Measurements from ENCODE around the gene NOP14. TPM values are rescaled to one million over a fixed set of nuclear protein-coding genes. Genes with fewer than 3 reads are reported as not detected.
A peak's percentile ranks its signal among the peaks of the same experiment; 100 is the strongest.
"Not testable (repeated sequence)": the region's sequence is repeated elsewhere in the genome, so short reads cannot be mapped to it uniquely, and the experiment has no call there.

The NOP14 gene
- total RNA-seq, result 10 to 100 TPM; 47.9 to 81.0 TPM

GRCh38 chr4:2963175-2963965 lies at the start of gene NOP14, which contains the start of gene GRK4:
TSS of gene NOP14 (minus strand) at chr4:2963406. CDS start at chr4:2963319, 87 bp downstream.
TSS of gene GRK4 (plus strand) at chr4:2963571. CDS start at chr4:2964071, 500 bp downstream.
- H3K4me1 Mint-ChIP-seq, result peaks cover 42% of the 10 kb centered on the region
- peak within 1 kb of the TSS; percentile 78 for H3K4me3 Mint-ChIP-seq
- peak within 1 kb of the TSS; percentile 77 for H3K27ac Mint-ChIP-seq
- DNase-seq (peak; percentile 99), ATAC-seq (peak; percentile 87)
- H3K9me3 Mint-ChIP-seq (ENCODE audit: low read depth), result no peaks in the 10 kb centered on the region
- CTCF ChIA-PET, result interaction anchor here (0.5 to 4.6 kb wide), 17 partner anchors 9 to 207 kb away, joined by 3 to 37 read pairs (median 4); partner anchors contain the start of genes HTT, HTT-AS and TNIP2
- H3K36me3 Mint-ChIP-seq, result peaks cover 14% of the 10 kb centered on the region
- H3K27me3 Mint-ChIP-seq, result peaks cover 7% of the 10 kb centered on the region

GRCh38 chr4:3011456-3012220 lies 48.4 kb upstream of the NOP14 start:
- peaks cover 15% of the 10 kb centered on the region for H3K27me3 Mint-ChIP-seq
- no peak for ATAC-seq
- CTCF ChIA-PET, result no interaction called here
- no peak overlapping the region for H3K27ac Mint-ChIP-seq
- DNase-seq, result no peak
- no peaks in the 10 kb centered on the region for H3K36me3 Mint-ChIP-seq
- no peak overlapping the region for H3K4me3 Mint-ChIP-seq
- no peaks in the 10 kb centered on the region for H3K9me3 Mint-ChIP-seq (ENCODE audit: low read depth)
- H3K4me1 Mint-ChIP-seq, result peaks cover 21% of the 10 kb centered on the region

GRCh38 chr4:3010998-3011397 lies 47.8 kb upstream of the NOP14 start:
- Mint-ChIP-seq H3K27ac (no peak overlapping the region), H3K27me3 (peaks cover 17% of the 10 kb centered on the region), H3K36me3 (no peaks in the 10 kb centered on the region), H3K4me1 (peaks cover 21% of the 10 kb centered on the region), H3K4me3 (no peak overlapping the region), H3K9me3 (ENCODE audit: low read depth) (no peaks in the 10 kb centered on the region)
- CTCF ChIA-PET, result no interaction called here
- DNase-seq (no peak), ATAC-seq (no peak)

GRCh38 chr4:3010577-3010976 lies 47.4 kb upstream of the NOP14 start:
- H3K9me3 Mint-ChIP-seq (ENCODE audit: low read depth), result no peaks in the 10 kb centered on the region
- CTCF ChIA-PET, result interaction anchor here (1.6 kb wide), 1 partner anchor 12 kb away, joined by 3 read pairs; no protein-coding TSS in a partner anchor
- no peaks in the 10 kb centered on the region for H3K36me3 Mint-ChIP-seq
- no peak overlapping the region for H3K4me3 Mint-ChIP-seq
- peaks cover 17% of the 10 kb centered on the region for H3K27me3 Mint-ChIP-seq
- DNase-seq (no peak), ATAC-seq (no peak)
- H3K4me1 Mint-ChIP-seq, result peaks cover 21% of the 10 kb centered on the region
- H3K27ac Mint-ChIP-seq, result no peak overlapping the region

- peaks cover 13% of the 10 kb centered on the region for H3K27me3 Mint-ChIP-seq
- DNase-seq (peak; percentile 48), ATAC-seq (peak; percentile 45)
- H3K9me3 Mint-ChIP-seq (ENCODE audit: low read depth), result no peaks in the 10 kb centered on the region
- no peak overlapping the region for H3K27ac Mint-ChIP-seq
- peaks cover 19% of the 10 kb centered on the region for H3K4me1 Mint-ChIP-seq
- H3K4me3 Mint-ChIP-seq, result no peak overlapping the region
- H3K36me3 Mint-ChIP-seq, result no peaks in the 10 kb centered on the region
- CTCF ChIA-PET, result interaction anchor here (0.6 to 1.6 kb wide), 5 partner anchors 11 to 205 kb away, joined by 3 to 6 read pairs (median 5); no protein-coding TSS in a partner anchor
Measured at GRCh38 chr4:3009422-3009821, 46.2 kb upstream of the NOP14 start.

GRCh38 chr4:3007724-3008123 lies 44.5 kb upstream of the NOP14 start:
- Mint-ChIP-seq H3K9me3 (ENCODE audit: low read depth) (no peaks in the 10 kb centered on the region), H3K4me3 (no peak overlapping the region), H3K27ac (no peak overlapping the region), H3K27me3 (peaks cover 14% of the 10 kb centered on the region), H3K36me3 (no peaks in the 10 kb centered on the region), H3K4me1 (peaks cover 8% of the 10 kb centered on the region)
- ATAC-seq, result no peak
- DNase-seq, result no peak
- CTCF ChIA-PET, result no interaction called here

GRCh38 chr4:2996415-2996814 lies 33.2 kb upstream of the NOP14 start:
- Mint-ChIP-seq H3K4me3 (no peak overlapping the region), H3K9me3 (ENCODE audit: low read depth) (no peaks in the 10 kb centered on the region), H3K4me1 (no peaks in the 10 kb centered on the region), H3K27me3 (peaks cover 15% of the 10 kb centered on the region), H3K27ac (no peak overlapping the region), H3K36me3 (no peaks in the 10 kb centered on the region)
- no peak for ATAC-seq
- DNase-seq, result no peak
- CTCF ChIA-PET, result interaction anchor here (2.0 kb wide), 1 partner anchor 19 kb away, joined by 8 read pairs; no protein-coding TSS in a partner anchor

- no peaks in the 10 kb centered on the region for H3K4me1 Mint-ChIP-seq
- H3K36me3 Mint-ChIP-seq, result no peaks in the 10 kb centered on the region
- H3K4me3 Mint-ChIP-seq, result no peak overlapping the region
- no peak for DNase-seq
- H3K27ac Mint-ChIP-seq, result no peak overlapping the region
- H3K9me3 Mint-ChIP-seq (ENCODE audit: low read depth), result no peaks in the 10 kb centered on the region
- no peak for ATAC-seq
- CTCF ChIA-PET, result interaction anchor here (0.6 to 2.0 kb wide), 2 partner anchors 18 to 176 kb away, joined by 3 to 8 read pairs; no protein-coding TSS in a partner anchor
- peaks cover 17% of the 10 kb centered on the region for H3K27me3 Mint-ChIP-seq
Measured at GRCh38 chr4:2995546-2996265, 32.5 kb upstream of the NOP14 start.

GRCh38 chr4:2994917-2995316 lies 31.7 kb upstream of the NOP14 start:
- no peaks in the 10 kb centered on the region for H3K36me3 Mint-ChIP-seq
- CTCF ChIA-PET, result interaction anchor here (0.6 to 2.0 kb wide), 2 partner anchors 17 to 291 kb away, joined by 3 to 8 read pairs; no protein-coding TSS in a partner anchor
- no peaks in the 10 kb centered on the region for H3K9me3 Mint-ChIP-seq (ENCODE audit: low read depth)
- H3K27me3 Mint-ChIP-seq, result peaks cover 17% of the 10 kb centered on the region
- ATAC-seq (no peak), DNase-seq (no peak)
- H3K4me1 Mint-ChIP-seq, result no peaks in the 10 kb centered on the region
- no peak overlapping the region for H3K4me3 Mint-ChIP-seq
- no peak overlapping the region for H3K27ac Mint-ChIP-seq

- Mint-ChIP-seq H3K27me3 (peaks cover 15% of the 10 kb centered on the region), H3K4me1 (no peaks in the 10 kb centered on the region), H3K9me3 (ENCODE audit: low read depth) (no peaks in the 10 kb centered on the region), H3K36me3 (no peaks in the 10 kb centered on the region), H3K27ac (no peak overlapping the region), H3K4me3 (no peak overlapping the region)
- CTCF ChIA-PET, result interaction anchor here (0.8 to 2.0 kb wide), 2 partner anchors 9 to 46 kb away, joined by 3 to 6 read pairs; no protein-coding TSS in a partner anchor
- DNase-seq (no peak), ATAC-seq (no peak)
Measured at GRCh38 chr4:2991243-2991642, 28.0 kb upstream of the NOP14 start.

GRCh38 chr4:2983715-2984114 lies 20.5 kb upstream of the NOP14 start:
- H3K4me3 Mint-ChIP-seq; ATAC-seq; H3K36me3 Mint-ChIP-seq; H3K27ac Mint-ChIP-seq; DNase-seq; H3K9me3 Mint-ChIP-seq (ENCODE audit: low read depth); H3K4me1 Mint-ChIP-seq: not testable (repeated sequence)
- H3K27me3 Mint-ChIP-seq, result peaks cover 19% of the 10 kb centered on the region
- CTCF ChIA-PET, result interaction anchor here (1.7 kb wide), 1 partner anchor 9 kb away, joined by 6 read pairs; no protein-coding TSS in a partner anchor

GRCh38 chr4:2982012-2982411 lies 18.8 kb upstream of the NOP14 start:
- no peak for DNase-seq
- peaks cover 3% of the 10 kb centered on the region for H3K9me3 Mint-ChIP-seq (ENCODE audit: low read depth)
- ATAC-seq, result no peak
- no peaks in the 10 kb centered on the region for H3K4me1 Mint-ChIP-seq
- peaks cover 4% of the 10 kb centered on the region for H3K36me3 Mint-ChIP-seq
- H3K4me3 Mint-ChIP-seq, result no peak overlapping the region
- no peak overlapping the region for H3K27ac Mint-ChIP-seq
- CTCF ChIA-PET, result interaction anchor here (1.1 to 2.9 kb wide), 3 partner anchors 10 to 79 kb away, joined by 3 to 10 read pairs (median 6); partner anchors contain the start of gene GRK4
- H3K27me3 Mint-ChIP-seq, result peaks cover 14% of the 10 kb centered on the region

All from activated CD8-positive, alpha-beta memory T cell treated with anti-CD3 and anti-CD28 coated beads, Interleukin-2, amount 10 ng/mL, durations not matched to agents 7 days and 5 days (primary cell).